Activated B cell treated with CpG ODN at 0.5 μM for 24 hours (primary cell): ENCODE measurements around the gene CCDC88C. TPM values are rescaled to one million over a fixed set of nuclear protein-coding genes. Genes with fewer than 3 reads are reported as not detected.

ENCODE experiments used
- ATAC-seq: fragments of 200-7000 bp; cut with Tn5 transposase; one replicate; pipeline ENCODE4 v1.10.0; 2021; ENCODE audit warnings: low read depth, mild to moderate bottlenecking, moderate library complexity
- CTCF ChIA-PET: fragments of 350-600 bp; sonication (Branson Sonifier 250); formaldehyde crosslinking; loops from one replicate; lab custom pipeline; 2021; ENCODE audit warnings: antibody characterized with exemption; lab: Charles Lee
- POLR2A ChIA-PET: fragments of 350-600 bp; sonication (Branson Sonifier 250); formaldehyde crosslinking; loops from one replicate; lab custom pipeline; 2021; ENCODE audit warnings: antibody characterized with exemption; lab: Charles Lee
- DNase-seq: peaks from one replicate; pipeline ENCODE4 v3.0.0; 2022
- H3K27ac Mint-ChIP-seq: one replicate; pipeline ENCODE4 v1.8.0; 2020; ENCODE audit warnings: mixed read lengths
- H3K27me3 Mint-ChIP-seq: one replicate; pipeline ENCODE4 v1.8.0; 2021; ENCODE audit warnings: mixed read lengths
- H3K36me3 Mint-ChIP-seq: one replicate; pipeline ENCODE4 v1.8.0; 2021; ENCODE audit warnings: low read depth, mixed read lengths
- H3K4me1 Mint-ChIP-seq: one replicate; pipeline ENCODE4 v1.8.0; 2021; ENCODE audit warnings: mixed read lengths
- H3K4me3 Mint-ChIP-seq: one replicate; pipeline ENCODE4 v1.8.0; 2020; ENCODE audit warnings: mild to moderate bottlenecking, mixed read lengths
- H3K9me3 Mint-ChIP-seq: one replicate; pipeline ENCODE4 v1.8.0; 2020; ENCODE audit warnings: mixed read lengths
- intact Hi-C: fragments of 100-400 bp; cut with micrococcal nuclease; formaldehyde crosslinking; loops from one replicate; pipeline ENCODE4 v1.15.1; 2024
- total RNA-seq: library from RNA; stranded (reverse); gene quantifications from 2 replicates; pipeline ENCODE4 v1.2.3, GENCODE V29; 2022
- TF ChIP-seq, protein P1 (sequence below): fragments of 200-600 bp; IDR thresholded peaks from one replicate; pipeline ENCODE4 v1.8.0; 2022; ENCODE audit warnings: antibody characterized with exemption, mild to moderate bottlenecking

Gene CCDC88C
- total RNA-seq, 1 donor from 2014 or later, result 164 TPM

DNA sequence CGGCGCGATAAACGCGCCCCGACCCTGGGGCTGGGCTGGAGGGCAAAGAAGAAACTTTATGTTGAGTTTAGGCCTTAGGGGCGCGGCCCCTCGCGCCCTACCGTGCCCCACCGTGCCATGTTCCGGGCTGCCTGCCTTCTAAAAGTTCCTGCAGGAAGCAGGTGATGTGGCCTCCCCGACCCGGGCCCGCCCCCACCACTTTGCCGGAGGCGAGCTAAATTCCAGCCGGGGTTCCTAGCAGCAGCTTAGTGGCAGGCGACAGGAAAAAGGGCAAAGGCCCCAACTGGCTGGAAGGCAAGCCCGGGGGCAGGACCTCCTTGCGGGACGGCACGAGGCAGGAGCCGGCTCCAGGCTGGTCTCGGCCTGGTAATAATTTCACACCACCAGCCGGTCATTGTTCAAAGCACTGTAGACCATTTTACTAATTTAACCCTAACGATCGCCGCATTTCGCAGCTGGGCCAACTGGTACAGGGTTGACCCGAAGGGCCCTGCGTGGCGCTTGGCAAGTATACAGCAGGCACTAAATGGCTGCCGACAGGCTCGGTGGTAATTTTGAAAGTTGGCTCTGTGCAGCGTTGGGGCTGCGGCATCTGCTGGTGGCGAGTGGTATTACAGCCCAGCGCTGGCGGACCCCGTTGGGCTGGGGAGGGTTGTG, 895 bp upstream of the CCDC88C start:
- POLR2A ChIA-PET, result interaction anchor here (0.9 to 9.0 kb wide), 13 partner anchors 9 to 103 kb away, joined by 3 to 150 read pairs (median 20); partner anchors contain the start of gene PPP4R3A
- H3K27me3 Mint-ChIP-seq, result no peaks in the 10 kb centered on the region

DNA sequence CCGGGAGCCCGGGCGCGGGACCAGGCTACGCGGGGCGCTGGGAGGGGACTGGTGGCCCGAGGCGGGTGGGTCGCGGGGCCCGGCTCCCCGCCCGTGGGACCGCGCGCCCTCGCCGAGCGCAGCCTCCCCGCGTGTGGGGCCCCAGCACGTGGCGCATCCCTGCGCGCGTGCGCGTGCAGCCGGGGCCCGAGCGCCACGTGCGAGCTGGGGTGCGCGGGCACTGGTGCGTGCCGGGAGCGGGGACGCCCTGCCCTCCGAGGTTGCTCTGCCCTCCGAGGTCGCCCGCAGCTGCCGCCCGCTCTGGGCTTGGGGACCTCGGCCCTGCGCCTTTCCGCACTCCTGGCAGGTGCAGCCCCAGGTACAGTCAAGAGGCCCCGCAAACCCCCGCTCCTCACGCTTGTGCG, 365 bp upstream of the CCDC88C start:
- H3K36me3 Mint-ChIP-seq, result peaks cover 36% of the 10 kb centered on the region
- no peaks in the 10 kb centered on the region for H3K9me3 Mint-ChIP-seq
- no peak for DNase-seq
- H3K4me3 Mint-ChIP-seq, result peak overlapping the region; percentile 81
- peak overlapping the region; percentile 93 for H3K27ac Mint-ChIP-seq
- CTCF ChIA-PET, result interaction anchor here (0.6 to 8.1 kb wide), 14 partner anchors 9 to 109 kb away, joined by 3 to 131 read pairs (median 7); no protein-coding TSS in a partner anchor
- no peaks in the 10 kb centered on the region for H3K27me3 Mint-ChIP-seq
- TF ChIP-seq, protein P1, sequence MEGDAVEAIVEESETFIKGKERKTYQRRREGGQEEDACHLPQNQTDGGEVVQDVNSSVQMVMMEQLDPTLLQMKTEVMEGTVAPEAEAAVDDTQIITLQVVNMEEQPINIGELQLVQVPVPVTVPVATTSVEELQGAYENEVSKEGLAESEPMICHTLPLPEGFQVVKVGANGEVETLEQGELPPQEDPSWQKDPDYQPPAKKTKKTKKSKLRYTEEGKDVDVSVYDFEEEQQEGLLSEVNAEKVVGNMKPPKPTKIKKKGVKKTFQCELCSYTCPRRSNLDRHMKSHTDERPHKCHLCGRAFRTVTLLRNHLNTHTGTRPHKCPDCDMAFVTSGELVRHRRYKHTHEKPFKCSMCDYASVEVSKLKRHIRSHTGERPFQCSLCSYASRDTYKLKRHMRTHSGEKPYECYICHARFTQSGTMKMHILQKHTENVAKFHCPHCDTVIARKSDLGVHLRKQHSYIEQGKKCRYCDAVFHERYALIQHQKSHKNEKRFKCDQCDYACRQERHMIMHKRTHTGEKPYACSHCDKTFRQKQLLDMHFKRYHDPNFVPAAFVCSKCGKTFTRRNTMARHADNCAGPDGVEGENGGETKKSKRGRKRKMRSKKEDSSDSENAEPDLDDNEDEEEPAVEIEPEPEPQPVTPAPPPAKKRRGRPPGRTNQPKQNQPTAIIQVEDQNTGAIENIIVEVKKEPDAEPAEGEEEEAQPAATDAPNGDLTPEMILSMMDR, result no peak
- POLR2A ChIA-PET, result interaction anchor here (0.9 to 9.0 kb wide), 15 partner anchors 9 to 102 kb away, joined by 3 to 150 read pairs (median 24); partner anchors contain the start of gene PPP4R3A
- peaks cover 47% of the 10 kb centered on the region for H3K4me1 Mint-ChIP-seq
- intact Hi-C loops, result loop anchor here (1.0 to 5.0 kb wide), 7 partner anchors 63 to 1036 kb away; partner anchors contain the start of genes CALM1 and RPS6KA5
- ATAC-seq, result peak; percentile 32

More for the DNA sequence above, 895 bp upstream of the CCDC88C start:
- H3K4me1 Mint-ChIP-seq, result peaks cover 42% of the 10 kb centered on the region
- CTCF ChIA-PET, result interaction anchor here (1.0 to 8.1 kb wide), 11 partner anchors 19 to 109 kb away, joined by 3 to 131 read pairs (median 7); no protein-coding TSS in a partner anchor
- TF ChIP-seq, protein P1, result peak; percentile 36
- ATAC-seq (peak; percentile 37), DNase-seq (peak; percentile 84)
- peaks cover 31% of the 10 kb centered on the region for H3K36me3 Mint-ChIP-seq
- peak overlapping the region; percentile 81 for H3K4me3 Mint-ChIP-seq
- H3K9me3 Mint-ChIP-seq, result no peaks in the 10 kb centered on the region
- peak overlapping the region; percentile 93 for H3K27ac Mint-ChIP-seq
- intact Hi-C loops, result loop anchor here (1.0 to 5.0 kb wide), 6 partner anchors 9 to 1036 kb away; no protein-coding TSS in a partner anchor

DNA sequence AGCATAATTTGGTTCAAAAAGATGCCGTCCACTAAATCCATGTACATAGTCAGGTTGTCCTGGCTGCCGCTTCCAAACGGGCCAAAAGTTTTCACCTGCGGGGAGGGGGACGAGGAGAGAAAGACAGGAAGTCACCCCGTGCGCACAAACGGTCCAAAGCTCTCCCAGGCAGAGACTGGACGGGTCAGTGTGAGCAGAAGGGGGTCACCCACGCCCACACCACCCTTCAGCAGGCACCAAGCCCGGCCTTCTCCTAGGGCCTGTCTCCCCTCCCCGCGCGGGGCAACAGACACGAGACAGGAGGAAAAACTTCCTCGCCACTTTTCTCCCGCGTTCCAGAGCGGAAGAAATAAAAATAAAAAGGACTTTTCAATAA, 888 bp downstream of the CCDC88C start:
- H3K4me1 Mint-ChIP-seq, result peaks cover 55% of the 10 kb centered on the region
- peak; percentile 31 for DNase-seq

DNA sequence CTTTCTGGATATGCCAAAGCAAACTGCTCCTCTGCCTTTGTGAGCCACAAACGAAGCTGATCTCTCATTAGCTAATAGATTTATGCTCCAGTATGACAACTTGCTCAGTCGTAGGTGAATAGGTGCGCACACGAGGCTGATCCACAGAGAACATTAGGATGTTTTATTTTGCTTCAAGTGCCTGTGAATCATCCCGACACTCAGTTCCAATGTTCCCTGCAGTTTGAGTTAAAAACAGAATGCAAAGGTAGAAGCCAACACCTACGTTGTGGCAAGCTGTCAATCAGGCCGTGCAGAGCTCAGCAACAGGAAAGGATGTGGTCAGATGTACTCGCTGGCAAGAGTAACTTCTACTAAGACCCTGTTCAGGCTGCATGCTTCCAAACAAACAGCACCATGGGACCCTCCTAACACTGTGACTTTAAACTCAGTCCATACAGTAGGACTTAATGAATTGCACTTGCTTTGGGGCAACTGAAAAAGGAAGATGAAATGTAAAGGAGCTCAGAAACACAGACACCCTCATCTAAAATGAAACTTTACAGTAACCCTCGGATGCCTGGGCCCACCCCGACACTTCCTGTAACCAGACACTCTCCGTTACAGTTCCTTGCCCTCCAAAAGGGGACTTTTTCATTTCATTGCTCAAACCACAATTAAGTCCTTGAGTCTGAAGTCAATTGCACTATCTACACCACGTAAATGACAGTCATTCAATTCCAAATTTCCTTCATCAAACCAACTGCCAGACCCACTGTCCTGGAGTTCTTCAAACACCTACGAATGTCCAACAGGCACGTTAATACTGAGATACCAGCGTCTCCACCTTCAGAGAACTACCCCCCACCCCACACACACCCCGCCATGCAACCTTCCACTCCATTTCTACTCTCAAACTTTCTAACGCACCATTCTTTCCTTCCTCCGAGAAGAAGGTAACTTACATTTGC, 1.6 kb downstream of the CCDC88C start:
- Mint-ChIP-seq H3K9me3 (no peaks in the 10 kb centered on the region), H3K27me3 (no peaks in the 10 kb centered on the region), H3K36me3 (peaks cover 45% of the 10 kb centered on the region), H3K4me3 (peak overlapping the region; percentile 97), H3K27ac (peak overlapping the region; percentile 99), H3K4me1 (peaks cover 62% of the 10 kb centered on the region)
- ATAC-seq (peak; percentile 60), DNase-seq (peak; percentile 40)
- ChIA-PET POLR2A (interaction anchor here (0.8 to 9.0 kb wide), 26 partner anchors 12 to 355 kb away, joined by 3 to 150 read pairs (median 6); partner anchors contain the start of gene PPP4R3A), CTCF (interaction anchor here (0.6 to 8.1 kb wide), 7 partner anchors 11 to 238 kb away, joined by 3 to 131 read pairs (median 8); no protein-coding TSS in a partner anchor)
- TF ChIP-seq, protein P1, result no peak
- intact Hi-C loops, result loop anchor here (1.0 to 5.0 kb wide), 8 partner anchors 16 to 1034 kb away; partner anchors contain the start of genes CALM1 and RPS6KA5

More for the DNA sequence above, 888 bp downstream of the CCDC88C start:
- ChIA-PET POLR2A (interaction anchor here (0.8 to 9.0 kb wide), 24 partner anchors 8 to 356 kb away, joined by 3 to 150 read pairs (median 7); partner anchors contain the start of gene PPP4R3A), CTCF (interaction anchor here (1.4 to 8.1 kb wide), 6 partner anchors 11 to 94 kb away, joined by 4 to 131 read pairs (median 10); no protein-coding TSS in a partner anchor)
- H3K9me3 Mint-ChIP-seq, result no peaks in the 10 kb centered on the region
- intact Hi-C loops, result loop anchor here (1.0 to 5.0 kb wide), 8 partner anchors 16 to 1034 kb away; partner anchors contain the start of genes CALM1 and RPS6KA5
- no peaks in the 10 kb centered on the region for H3K27me3 Mint-ChIP-seq
- H3K4me3 Mint-ChIP-seq, result peak overlapping the region; percentile 97
- H3K36me3 Mint-ChIP-seq, result peaks cover 41% of the 10 kb centered on the region
- ATAC-seq, result no peak
- peak overlapping the region; percentile 99 for H3K27ac Mint-ChIP-seq
- TF ChIP-seq, protein P1, result no peak
